ENCODE results near the gene HIPK2. TPM values are rescaled to one million over a fixed set of nuclear protein-coding genes. Genes with fewer than 3 reads are reported as not detected.

The HIPK2 gene
- total RNA-seq, 1 donor from 2014 or later, result 89.1 TPM

DNA sequence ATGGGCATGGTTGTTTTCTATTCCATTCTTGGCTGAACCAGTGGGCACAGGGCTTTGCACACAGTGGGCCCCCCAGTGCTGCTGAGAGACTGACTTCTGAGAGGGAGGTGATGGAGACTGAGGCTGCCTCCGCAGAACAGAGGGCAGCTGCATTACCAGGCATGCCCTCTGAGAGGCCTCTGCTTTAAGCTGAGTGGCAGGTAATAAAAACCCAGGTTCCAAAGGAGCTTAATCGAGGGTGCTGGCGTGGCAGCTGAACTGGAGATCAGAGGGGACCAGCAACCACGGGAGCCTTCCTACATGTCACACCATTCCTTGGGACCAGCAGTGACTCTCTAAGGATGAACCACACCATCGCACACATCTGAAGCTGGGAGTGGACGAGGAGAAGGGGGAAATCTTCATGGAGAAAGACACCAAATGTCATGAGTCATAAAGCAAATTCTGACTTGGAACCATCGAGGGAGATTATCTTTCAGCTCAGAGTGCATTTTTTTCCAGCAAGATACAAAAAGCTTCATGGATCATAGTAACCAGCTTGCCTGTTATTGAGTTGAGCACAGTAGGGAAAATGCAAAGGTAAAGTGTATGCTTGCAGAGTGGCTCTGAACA lies 24.6 kb downstream of the HIPK2 start:
- Mint-ChIP-seq H3K4me3 (no peak overlapping the region), H3K36me3 (peaks cover 26% of the 10 kb centered on the region), H3K9me3 (no peaks in the 10 kb centered on the region), H3K27ac (peak overlapping the region; percentile 59), H3K4me1 (ENCODE audit: unreplicated experiment) (peaks cover 32% of the 10 kb centered on the region), H3K27me3 (no peaks in the 10 kb centered on the region)
- DNase-seq (ENCODE audit: extremely low spot score, unreplicated experiment), result no peak
- TF ChIP-seq CTCF (conservative IDR thresholded peaks at IDR 0.05), result peak; percentile 42

GRCh38 chr7:139752604-139753003 lies 25.2 kb downstream of the HIPK2 start:
- Mint-ChIP-seq H3K27me3 (no peaks in the 10 kb centered on the region), H3K9me3 (no peaks in the 10 kb centered on the region), H3K27ac (peak overlapping the region; percentile 59), H3K4me3 (no peak overlapping the region), H3K4me1 (ENCODE audit: unreplicated experiment) (peaks cover 32% of the 10 kb centered on the region), H3K36me3 (peaks cover 25% of the 10 kb centered on the region)
- TF ChIP-seq CTCF (conservative IDR thresholded peaks at IDR 0.05), result no peak
- DNase-seq (ENCODE audit: extremely low spot score, unreplicated experiment), result no peak

- Mint-ChIP-seq H3K27me3 (no peaks in the 10 kb centered on the region), H3K4me3 (no peak overlapping the region), H3K4me1 (ENCODE audit: unreplicated experiment) (peaks cover 32% of the 10 kb centered on the region), H3K27ac (no peak overlapping the region), H3K36me3 (peaks cover 22% of the 10 kb centered on the region), H3K9me3 (no peaks in the 10 kb centered on the region)
- no peak for TF ChIP-seq CTCF (conservative IDR thresholded peaks at IDR 0.05)
- no peak for DNase-seq (ENCODE audit: extremely low spot score, unreplicated experiment)
Measured at GRCh38 chr7:139752148-139752547, 25.6 kb downstream of the HIPK2 start.

- peaks cover 47% of the 10 kb centered on the region for H3K4me1 Mint-ChIP-seq (ENCODE audit: unreplicated experiment)
- no peak overlapping the region for H3K4me3 Mint-ChIP-seq
- no peaks in the 10 kb centered on the region for H3K27me3 Mint-ChIP-seq
- DNase-seq (ENCODE audit: extremely low spot score, unreplicated experiment), result no peak
- peaks cover 17% of the 10 kb centered on the region for H3K36me3 Mint-ChIP-seq
- H3K9me3 Mint-ChIP-seq, result no peaks in the 10 kb centered on the region
- no peak for TF ChIP-seq CTCF (conservative IDR thresholded peaks at IDR 0.05)
- no peak overlapping the region for H3K27ac Mint-ChIP-seq
Measured at GRCh38 chr7:139750459-139751095, 27.2 kb downstream of the HIPK2 start.

DNA sequence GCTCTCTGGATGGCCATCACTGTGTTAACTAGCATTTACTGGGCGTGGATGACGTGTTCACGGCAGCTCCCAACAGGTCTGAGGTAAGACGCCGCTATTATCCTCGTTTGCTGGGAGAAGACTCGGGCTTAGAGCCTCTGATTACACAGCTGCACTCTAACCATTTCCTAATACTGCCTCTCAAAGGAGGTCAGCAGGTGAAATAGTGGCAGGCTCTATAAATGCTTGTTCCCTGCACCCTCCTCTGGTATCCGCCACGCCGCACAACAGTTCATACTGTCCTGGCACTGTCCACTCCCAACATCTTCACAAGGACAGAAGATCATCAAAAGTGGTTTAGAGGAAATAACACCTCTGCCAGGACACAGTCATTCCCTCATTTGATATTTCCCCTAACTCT lies 28.3 kb downstream of the HIPK2 start:
- H3K4me1 Mint-ChIP-seq (ENCODE audit: unreplicated experiment), result peaks cover 57% of the 10 kb centered on the region
- no peaks in the 10 kb centered on the region for H3K27me3 Mint-ChIP-seq
- H3K36me3 Mint-ChIP-seq, result peaks cover 14% of the 10 kb centered on the region
- TF ChIP-seq CTCF (conservative IDR thresholded peaks at IDR 0.05), result no peak
- peak overlapping the region; percentile 20 for H3K4me3 Mint-ChIP-seq
- no peaks in the 10 kb centered on the region for H3K9me3 Mint-ChIP-seq
- H3K27ac Mint-ChIP-seq, result no peak overlapping the region
- DNase-seq (ENCODE audit: extremely low spot score, unreplicated experiment), result no peak
